Measurements from ENCODE around the gene ZNF326.

Gene ZNF326, protein sequence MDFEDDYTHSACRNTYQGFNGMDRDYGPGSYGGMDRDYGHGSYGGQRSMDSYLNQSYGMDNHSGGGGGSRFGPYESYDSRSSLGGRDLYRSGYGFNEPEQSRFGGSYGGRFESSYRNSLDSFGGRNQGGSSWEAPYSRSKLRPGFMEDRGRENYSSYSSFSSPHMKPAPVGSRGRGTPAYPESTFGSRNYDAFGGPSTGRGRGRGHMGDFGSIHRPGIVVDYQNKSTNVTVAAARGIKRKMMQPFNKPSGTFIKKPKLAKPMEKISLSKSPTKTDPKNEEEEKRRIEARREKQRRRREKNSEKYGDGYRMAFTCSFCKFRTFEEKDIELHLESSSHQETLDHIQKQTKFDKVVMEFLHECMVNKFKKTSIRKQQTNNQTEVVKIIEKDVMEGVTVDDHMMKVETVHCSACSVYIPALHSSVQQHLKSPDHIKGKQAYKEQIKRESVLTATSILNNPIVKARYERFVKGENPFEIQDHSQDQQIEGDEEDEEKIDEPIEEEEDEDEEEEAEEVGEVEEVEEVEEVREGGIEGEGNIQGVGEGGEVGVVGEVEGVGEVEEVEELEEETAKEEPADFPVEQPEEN

DNA sequence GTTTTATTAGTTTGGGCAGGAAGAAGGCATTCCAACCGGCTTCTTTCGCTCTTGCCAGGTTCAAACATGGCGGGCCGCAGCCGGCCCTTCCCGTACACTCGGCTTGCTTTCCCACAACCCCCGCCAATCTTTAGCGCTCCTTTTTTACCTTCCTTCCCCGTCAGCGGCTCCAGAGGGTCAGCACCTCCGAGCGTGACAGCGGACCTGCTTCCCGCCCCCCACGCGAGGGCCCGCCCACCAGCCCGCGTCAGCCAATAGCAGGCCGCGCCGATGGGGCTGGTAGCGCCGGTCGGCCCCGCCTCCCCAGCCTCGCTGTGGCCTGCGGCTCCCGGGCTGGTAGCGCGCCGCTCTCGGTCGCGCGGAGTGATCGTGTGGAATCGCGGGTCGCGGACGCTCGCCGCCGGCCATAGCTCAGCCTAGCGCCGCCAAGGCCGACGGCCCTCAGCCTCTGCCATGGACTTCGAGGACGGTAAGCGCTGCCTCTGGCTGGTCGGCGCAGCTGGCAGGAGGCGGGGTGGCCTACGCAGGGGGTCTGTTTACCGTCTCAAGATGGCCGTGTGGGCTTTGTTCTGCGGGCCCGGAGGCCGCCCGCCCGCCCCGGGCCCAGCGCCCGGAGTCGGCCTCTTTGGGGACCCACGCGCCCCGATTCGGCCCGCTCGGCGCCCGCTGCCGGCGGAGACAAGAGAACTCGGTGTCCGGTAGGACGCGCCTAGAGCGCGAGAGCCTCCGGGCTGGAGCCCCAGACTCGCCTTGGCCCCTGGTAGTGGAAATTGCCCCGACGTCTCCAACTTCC, at the start of gene ZNF326:
ZNF326 (plus strand) TSS at position 306 of the 793 bp plus-strand sequence; CDS start at position 454, 148 bp downstream.
- DNase-seq (ENCODE audit: low read depth in 2 of 3, low spot score in 2 of 3), result peak; percentile 81 to 95 (median 95)

DNA sequence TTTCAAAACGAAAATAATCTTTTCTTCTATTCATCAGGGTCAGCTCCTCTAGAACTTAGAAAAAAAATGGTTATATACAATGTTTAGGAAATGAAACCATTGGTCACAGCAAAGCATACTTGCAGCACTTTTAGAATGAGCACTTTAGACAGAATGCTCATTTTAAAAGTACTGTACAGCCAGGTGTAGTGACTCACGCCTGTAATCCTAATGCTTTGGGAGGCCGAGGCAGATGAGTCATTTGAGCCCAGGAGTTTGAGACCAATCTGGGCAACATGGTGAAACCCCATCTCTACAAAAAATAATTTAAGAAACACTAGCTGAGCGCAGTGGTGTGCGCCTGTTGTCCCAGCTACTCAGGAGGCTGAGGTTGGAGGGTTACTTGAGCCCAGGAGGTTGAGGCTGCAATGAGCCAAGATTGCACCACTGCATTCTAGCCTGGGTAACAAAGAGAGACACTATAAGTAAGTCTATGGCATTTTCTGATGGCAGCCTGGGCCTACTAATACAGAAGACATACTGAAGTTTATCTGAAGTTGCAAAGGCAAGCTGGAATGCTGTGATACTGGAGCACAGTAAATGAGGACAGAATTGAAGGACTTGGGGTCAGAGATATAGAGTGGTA, 48.9 kb upstream of the ZNF326 start:
- DNase-seq (ENCODE audit: low read depth in 2 of 3, low spot score in 2 of 3), result no peak

DNA sequence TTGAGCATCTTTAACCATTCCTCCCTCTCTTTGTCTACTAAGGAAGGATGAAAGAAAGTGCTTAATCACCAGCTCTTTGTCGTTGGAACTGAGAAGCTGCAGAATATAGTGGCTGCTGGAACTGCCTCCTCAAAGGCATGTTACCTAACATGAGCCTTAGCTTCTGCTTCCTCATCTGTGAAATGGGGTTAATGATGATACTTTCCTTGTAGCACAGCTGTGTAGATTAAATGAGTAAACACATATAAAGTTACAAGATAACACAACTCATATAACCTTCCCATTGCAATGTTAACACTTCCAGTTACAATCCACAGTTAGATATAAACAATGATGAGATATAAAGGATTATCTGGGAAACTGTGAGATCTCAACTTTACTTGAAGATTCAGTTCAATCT, 48.4 kb upstream of the ZNF326 start:
- DNase-seq (ENCODE audit: low read depth in 2 of 3, low spot score in 2 of 3), result no peak

DNA sequence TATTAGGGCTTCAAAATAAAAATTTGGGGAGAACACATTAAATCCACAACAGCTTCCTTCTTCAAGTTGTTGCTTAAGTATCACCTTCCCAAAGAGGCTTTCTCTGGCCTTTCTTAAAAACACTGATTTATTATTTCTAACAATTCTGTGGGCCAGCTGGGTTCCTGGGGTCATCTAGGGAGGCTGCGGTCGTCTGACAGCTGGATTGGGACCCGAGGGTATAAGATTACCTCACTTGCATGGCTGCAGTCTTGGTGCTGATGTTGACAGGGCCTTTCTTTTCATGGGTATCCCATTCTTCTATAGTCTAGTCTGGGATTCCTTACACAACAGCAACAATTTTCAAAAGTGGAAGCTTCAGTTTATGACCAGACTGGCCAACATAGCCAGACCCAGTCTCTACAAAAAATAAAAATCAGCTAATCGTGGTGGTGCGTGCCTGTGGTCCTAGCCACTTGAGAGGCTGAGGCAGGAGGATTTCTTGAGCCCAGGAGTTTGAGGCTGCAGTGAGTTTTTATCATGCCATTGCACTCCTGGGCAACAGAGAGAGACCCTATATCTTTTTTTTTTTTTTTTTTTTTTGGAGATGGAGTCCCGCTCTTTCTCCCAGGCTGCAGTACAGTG, 46.1 kb upstream of the ZNF326 start:
- DNase-seq (ENCODE audit: low read depth in 2 of 3, low spot score in 2 of 3), result no peak

- DNase-seq (ENCODE audit: low read depth in 2 of 3, low spot score in 2 of 3), result no peak
These were observed 44.8 kb upstream of the ZNF326 start for GRCh38 chr1:89949991-89950624.

- no peak for DNase-seq (ENCODE audit: low read depth in 2 of 3, low spot score in 2 of 3)
These were observed 44.2 kb upstream of the ZNF326 start for GRCh38 chr1:89950703-89951102.

- DNase-seq (ENCODE audit: low read depth in 2 of 3, low spot score in 2 of 3), result no peak
These were observed 42.9 kb upstream of the ZNF326 start for GRCh38 chr1:89951766-89952604.

DNA sequence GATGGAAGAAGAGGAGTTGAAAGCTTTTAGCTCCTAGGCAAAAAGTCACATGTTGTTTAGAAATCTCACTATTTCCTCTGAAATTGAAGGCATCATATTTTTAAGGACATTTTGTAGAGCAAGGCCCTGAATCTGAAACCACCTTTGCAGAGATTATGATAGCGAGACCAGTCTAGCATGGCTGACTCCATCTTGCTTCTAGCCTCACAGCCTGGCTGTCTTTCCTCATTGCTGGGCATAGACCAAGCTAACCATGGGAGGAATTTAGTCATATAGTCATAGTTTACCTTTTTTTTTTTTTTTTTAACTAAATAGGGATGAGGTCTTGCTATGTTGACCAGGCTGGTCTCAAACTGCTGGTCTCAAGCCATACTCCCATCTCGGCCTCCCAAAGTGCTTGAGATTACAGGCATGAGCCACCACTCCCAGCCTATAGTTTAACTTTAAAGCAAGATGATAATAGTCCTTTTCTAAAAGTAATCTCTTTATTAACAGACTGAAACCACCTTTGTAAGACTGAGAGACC, 42.2 kb upstream of the ZNF326 start:
- no peak for DNase-seq (ENCODE audit: low read depth in 2 of 3, low spot score in 2 of 3)

DNA sequence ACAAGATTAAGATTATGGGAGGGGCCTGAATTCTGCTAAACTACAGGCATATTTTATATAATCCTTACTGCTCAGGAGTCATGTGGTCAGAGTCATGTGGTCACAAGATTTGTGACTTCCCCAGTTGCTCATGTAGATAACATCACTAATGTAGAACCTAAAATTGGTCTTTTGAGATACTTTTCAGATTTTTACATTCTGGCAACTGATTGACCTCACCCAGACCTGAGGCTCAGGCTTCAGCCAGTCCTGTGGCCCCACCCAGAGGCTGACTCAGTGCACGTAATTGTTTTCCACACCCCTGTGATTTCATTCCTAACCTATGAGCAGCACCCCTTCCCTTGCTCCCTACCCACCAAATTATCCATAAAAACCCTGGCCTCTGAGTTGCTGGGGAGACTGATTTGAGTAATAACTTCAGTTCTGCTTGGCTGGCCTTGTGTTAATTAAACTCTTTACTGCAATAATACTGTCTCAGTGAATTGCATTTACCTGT, 41.7 kb upstream of the ZNF326 start:
- DNase-seq (ENCODE audit: low read depth in 2 of 3, low spot score in 2 of 3), result no peak

DNA sequence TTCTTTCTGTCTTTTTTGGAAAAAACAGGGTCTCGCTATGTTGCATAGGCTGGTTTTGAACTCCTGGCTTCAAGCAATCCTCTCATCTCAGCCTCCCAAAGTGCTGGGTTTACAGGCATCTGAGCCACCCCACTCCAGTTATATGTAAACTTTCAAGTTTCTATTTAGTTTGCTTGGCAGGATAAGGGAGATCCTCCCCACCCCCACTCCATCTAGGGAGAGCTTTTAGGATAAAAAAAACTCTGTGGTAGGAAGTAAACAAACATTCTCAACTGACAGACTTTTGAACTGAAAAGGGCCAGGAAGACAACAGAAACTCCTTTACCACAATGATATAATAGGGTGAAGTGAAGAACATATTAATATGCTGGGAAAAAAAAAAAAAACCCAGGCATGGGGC, 41.0 kb upstream of the ZNF326 start:
- no peak for DNase-seq (ENCODE audit: low read depth in 2 of 3, low spot score in 2 of 3)

- no peak for DNase-seq (ENCODE audit: low read depth in 2 of 3, low spot score in 2 of 3)
These were observed 40.5 kb upstream of the ZNF326 start for GRCh38 chr1:89954401-89954800.

- DNase-seq (ENCODE audit: low read depth in 2 of 3, low spot score in 2 of 3), result no peak
These were observed 39.4 kb upstream of the ZNF326 start for GRCh38 chr1:89955311-89956205.

GRCh38 chr1:89957107-89957506, 37.8 kb upstream of the ZNF326 start:
- DNase-seq (ENCODE audit: low read depth in 2 of 3, low spot score in 2 of 3), result no peak

- no peak for DNase-seq (ENCODE audit: low read depth in 2 of 3, low spot score in 2 of 3)
These were observed 35.9 kb upstream of the ZNF326 start for GRCh38 chr1:89958851-89959654.

DNA sequence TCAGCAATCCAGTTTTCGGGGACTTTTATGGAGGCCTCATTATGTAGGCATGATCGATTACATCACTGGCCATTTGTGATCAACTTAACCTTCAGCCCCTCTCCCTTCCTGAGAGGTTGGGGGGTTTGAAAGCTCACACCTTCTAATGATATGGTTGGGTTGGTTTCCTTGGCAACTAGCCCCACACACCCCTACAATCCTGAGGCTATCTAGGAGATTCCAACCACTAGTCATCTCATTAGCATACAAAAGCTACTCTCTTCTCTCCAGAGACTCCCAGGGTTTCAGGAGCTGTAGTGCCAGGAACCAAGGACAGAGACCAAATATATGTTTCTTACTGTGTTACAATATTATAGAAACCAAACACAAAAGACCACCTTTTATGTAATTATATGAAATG, 35.2 kb upstream of the ZNF326 start:
- DNase-seq (ENCODE audit: low read depth in 2 of 3, low spot score in 2 of 3), result no peak

GRCh38 chr1:89962024-89962741, 32.7 kb upstream of the ZNF326 start:
- DNase-seq (ENCODE audit: low read depth in 2 of 3, low spot score in 2 of 3), result no peak

GRCh38 chr1:89962742-89963075, 32.2 kb upstream of the ZNF326 start:
- DNase-seq (ENCODE audit: low read depth in 2 of 3, low spot score in 2 of 3), result no peak
